Common myeloid progenitor, CD34-positive (primary cell): Measurements from ENCODE around the gene GABRR3.

Experiments
- CTCF ChIA-PET: fragments of 350-600 bp; sonication (Branson Sonifier 250); formaldehyde crosslinking; loops from one replicate; lab custom pipeline; 2021; ENCODE audit warnings: antibody characterized with exemption; lab: Charles Lee
- POLR2A ChIA-PET: fragments of 350-600 bp; sonication (Branson Sonifier 250); formaldehyde crosslinking; loops from one replicate; lab custom pipeline; 2021; ENCODE audit warnings: antibody characterized with exemption; lab: Charles Lee
- DNase-seq, 3 donors: peaks; one replicate each; pipeline versions ENCODE4 v3.0.0 to v3.0.0-alpha.2; 2013
- H3K27ac ChIP-seq, 2 experiments: 1 replicate in 1 of 2; 2 replicates in 1 of 2; pipeline ENCODE4 v1.7.0; 2013; ENCODE audit warnings: inconsistent platforms in 2 of 2, low read length in 2 of 2, mild to moderate bottlenecking in 2 of 2, low read depth in 1 of 2, moderate library complexity in 1 of 2; ENCODE audit not compliant: severe bottlenecking in 2 of 2, insufficient read depth in 1 of 2, poor library complexity in 1 of 2
- H3K27me3 ChIP-seq, 5 experiments: replicated peaks in 2 of 5; 1 replicate in 3 of 5; 2 replicates in 2 of 5; pipeline versions ENCODE4 v1.6.1 to v1.7.0; 2013; ENCODE audit warnings: low read length in 4 of 5, mild to moderate bottlenecking in 2 of 5, moderate library complexity in 2 of 5, inconsistent platforms in 1 of 5; ENCODE audit not compliant: insufficient read depth in 5 of 5, control insufficient read depth in 4 of 5
- H3K36me3 ChIP-seq, 4 experiments: 1 replicate in 2 of 4; 2 replicates in 2 of 4; pipeline versions ENCODE4 v1.6.1 to v1.7.0; 2013; ENCODE audit warnings: low read length in 3 of 4, control low read depth in 1 of 4, mild to moderate bottlenecking in 1 of 4; ENCODE audit not compliant: control insufficient read depth in 4 of 4, insufficient read depth in 4 of 4
- H3K4me1 ChIP-seq, 4 experiments: 1 replicate in 3 of 4; 2 replicates in 1 of 4; pipeline versions ENCODE4 v1.6.1 to v1.7.1; 2013; ENCODE audit warnings: low read length in 3 of 4, mild to moderate bottlenecking in 3 of 4, control low read depth in 1 of 4, inconsistent platforms in 1 of 4, moderate library complexity in 1 of 4; ENCODE audit not compliant: control insufficient read depth in 4 of 4, insufficient read depth in 4 of 4; ENCODE audit errors: control extremely low read depth in 1 of 4
- H3K4me3 ChIP-seq, 7 experiments: 1 replicate in 4 of 7; 2 replicates in 3 of 7; pipeline versions ENCODE4 v1.5.1 to v1.7.0; 2013; ENCODE audit warnings: mild to moderate bottlenecking in 7 of 7, low read length in 6 of 7, moderate library complexity in 6 of 7, inconsistent platforms in 2 of 7, low read depth in 2 of 7, control low read depth in 1 of 7; ENCODE audit not compliant: insufficient read depth in 4 of 7, control insufficient read depth in 1 of 7; ENCODE audit errors: extremely low read depth in 1 of 7
- H3K9me3 ChIP-seq, 5 experiments: 1 replicate in 4 of 5; 2 replicates in 1 of 5; pipeline versions ENCODE4 v1.6.1 to v1.7.1; 2013; ENCODE audit warnings: low read length in 4 of 5, mild to moderate bottlenecking in 2 of 5, inconsistent platforms in 1 of 5, low read depth in 1 of 5, moderate library complexity in 1 of 5; ENCODE audit not compliant: control insufficient read depth in 4 of 5, insufficient read depth in 2 of 5; ENCODE audit errors: control extremely low read depth in 1 of 5
- WGBS: methylation state at CpG from one replicate; pipeline ENCODE4 v1.1.5; 2013; ENCODE audit not compliant: insufficient coverage; 5-methylcytosine and 5-hydroxymethylcytosine counted together

The GABRR3 gene

DNA sequence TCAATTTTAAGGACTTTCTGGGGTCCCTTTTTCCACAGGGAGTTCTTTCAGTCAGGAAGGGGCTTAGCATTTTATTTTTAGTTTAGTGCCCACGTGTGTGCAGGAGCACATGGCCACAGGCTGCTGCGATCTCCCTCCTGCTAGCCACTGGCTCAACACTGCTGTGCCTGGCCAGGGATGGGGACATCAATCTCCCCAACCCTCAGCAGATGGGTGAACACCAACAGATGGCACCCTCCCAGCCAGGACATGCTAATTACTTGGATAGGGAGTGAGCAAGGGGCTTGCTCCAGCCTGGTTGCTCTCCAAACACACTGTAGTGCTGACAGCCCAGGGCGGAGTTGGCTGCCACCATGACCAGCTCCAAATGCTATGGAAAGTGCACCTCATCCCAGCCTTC, 55.5 kb downstream of the GABRR3 start:
- ChIA-PET POLR2A (no interaction called here), CTCF (no interaction called here)
- WGBS: 100% methylated on average over 3 of the region's 3 CpGs

DNA sequence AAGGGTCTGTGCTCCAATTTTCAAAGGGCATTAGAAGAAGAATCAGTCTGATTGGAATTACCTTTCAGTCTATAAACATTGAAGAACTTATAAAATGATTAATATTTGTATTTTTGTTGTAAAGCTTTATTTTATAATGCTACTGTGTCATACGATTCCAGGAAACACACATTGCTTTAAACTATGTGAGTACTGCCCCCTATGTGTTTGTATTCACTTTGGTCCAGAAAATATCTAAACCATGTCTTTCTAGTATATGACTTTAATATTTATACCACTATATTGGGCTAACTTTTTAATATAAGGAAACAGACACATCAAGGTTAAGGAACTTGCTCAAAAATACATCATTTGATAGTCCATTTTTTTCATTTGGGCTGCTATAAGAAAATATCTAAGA, 59.6 kb downstream of the GABRR3 start:
- ChIA-PET POLR2A (no interaction called here), CTCF (no interaction called here)
- WGBS: no CpG with 5 or more reads among the region's 1 CpG
- no peaks in the 10 kb centered on the region for H3K27me3 ChIP-seq
- H3K9me3 ChIP-seq: no peaks in the 10 kb centered on the region
- H3K27ac ChIP-seq: no peak overlapping the region
- H3K4me1 ChIP-seq: peaks cover 8 to 35% (median 23%) of the 10 kb centered on the region in 4 experiments
- no peak for DNase-seq
- no peak overlapping the region for H3K4me3 ChIP-seq
- no peaks in the 10 kb centered on the region for H3K36me3 ChIP-seq

More for the DNA sequence above, 55.5 kb downstream of the GABRR3 start:
- Histone ChIP-seq H3K27me3 (no peaks in the 10 kb centered on the region), H3K9me3 (no peaks in the 10 kb centered on the region), H3K27ac (no peak overlapping the region), H3K4me1 (peaks cover 0 to 16% (median 6%) of the 10 kb centered on the region in 4 experiments), H3K36me3 (no peaks in the 10 kb centered on the region), H3K4me3 (no peak overlapping the region)
- no peak for DNase-seq

DNA sequence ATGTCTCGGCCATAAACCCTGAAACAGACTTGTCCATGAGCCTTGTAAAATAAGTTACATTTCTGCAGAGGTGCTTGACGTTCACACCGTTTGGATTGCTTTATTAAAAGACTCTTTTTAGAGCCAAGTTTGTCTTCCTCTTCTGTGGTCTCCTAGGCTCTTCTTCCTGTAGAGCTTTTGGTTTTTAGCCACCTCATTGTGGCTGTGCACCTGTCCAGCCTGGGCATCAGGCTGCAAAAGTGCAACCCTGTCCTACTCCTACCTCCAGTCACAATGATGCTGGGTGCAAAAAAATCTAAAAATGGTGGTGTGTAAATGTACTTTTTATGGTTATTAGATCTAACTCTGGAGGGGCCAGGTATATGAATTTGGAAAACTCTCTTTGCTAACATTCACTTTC, 60.1 kb downstream of the GABRR3 start:
- H3K27ac ChIP-seq: no peak overlapping the region
- POLR2A ChIA-PET: no interaction called here
- 32% methylated on average over 3 of the region's 3 CpGs for WGBS
- no peaks in the 10 kb centered on the region for H3K36me3 ChIP-seq
- peaks cover 8 to 35% (median 23%) of the 10 kb centered on the region in 4 experiments for H3K4me1 ChIP-seq
- H3K27me3 ChIP-seq: no peaks in the 10 kb centered on the region
- peak; percentile 9 to 70 (median 59) for DNase-seq
- no peaks in the 10 kb centered on the region for H3K9me3 ChIP-seq
- peak overlapping the region in 1 of 7 experiments; percentile 28 for H3K4me3 ChIP-seq
- CTCF ChIA-PET: no interaction called here

DNA sequence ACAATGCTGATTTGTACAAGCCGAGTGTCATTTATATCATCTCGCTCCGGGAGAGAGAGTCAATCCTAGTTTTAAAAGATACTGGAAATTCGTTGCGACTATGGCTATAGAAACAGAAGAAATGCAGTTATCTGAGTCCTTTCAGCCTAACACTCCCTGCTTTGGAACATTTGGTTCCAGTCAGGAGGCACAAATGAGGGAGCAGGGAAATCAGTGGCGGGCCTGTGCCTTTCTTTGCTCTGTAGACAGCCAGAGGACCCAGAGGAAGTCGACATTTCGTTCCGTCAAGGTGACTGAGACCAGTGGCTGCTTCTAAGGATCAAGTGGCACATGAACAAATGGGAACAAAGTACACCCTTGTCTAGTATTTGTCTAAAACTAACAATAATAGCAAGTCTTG, 62.1 kb downstream of the GABRR3 start:
- peak overlapping the region in 4 of 7 experiments; percentile 68 to 80 (median 72) for H3K4me3 ChIP-seq
- POLR2A ChIA-PET: no interaction called here
- CTCF ChIA-PET: no interaction called here

DNA sequence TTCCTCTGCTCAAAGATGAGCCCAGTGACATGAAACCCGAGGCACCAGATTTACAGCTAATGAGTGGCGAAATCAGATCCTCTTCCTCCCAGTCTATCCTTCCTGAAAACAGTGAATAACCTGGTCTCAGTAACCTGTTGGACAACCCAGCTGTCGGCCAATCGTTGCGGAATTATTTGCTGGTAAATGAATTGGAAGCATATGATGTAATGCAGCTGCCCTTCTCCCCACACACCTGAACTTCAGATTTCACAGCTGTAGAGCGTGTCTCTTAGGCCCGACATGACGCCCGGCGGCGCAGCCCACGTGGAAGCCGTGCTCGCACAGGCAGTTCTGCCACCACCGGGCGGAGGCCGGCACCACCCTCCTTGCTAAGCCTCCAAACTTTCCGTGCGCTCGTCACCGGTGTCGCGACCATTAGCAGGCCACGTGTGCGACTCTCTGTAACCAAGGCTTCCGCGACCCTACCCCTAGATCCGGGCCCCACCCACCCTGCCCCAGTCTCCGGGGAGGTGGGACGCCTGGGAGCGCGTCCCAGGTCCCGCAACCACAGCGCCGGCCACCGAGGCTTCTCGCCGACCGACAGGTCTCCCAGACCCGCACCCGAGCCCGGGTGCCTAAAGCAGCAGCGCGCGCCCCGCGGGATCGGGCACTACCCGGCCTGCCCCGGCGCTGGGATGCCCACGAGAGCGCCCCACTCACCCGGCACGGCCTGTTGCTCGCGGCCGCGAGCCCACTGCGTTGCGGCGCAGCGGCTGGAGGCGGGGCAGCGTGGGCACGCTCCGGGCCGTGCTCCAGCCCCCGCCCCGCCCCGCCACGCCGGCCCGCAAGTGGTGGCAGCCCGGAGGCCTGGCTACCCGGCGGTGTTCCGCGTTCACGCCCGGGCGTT, 63.2 kb downstream of the GABRR3 start, which contains the start of gene RIOX2:
Gene RIOX2 (minus strand): TSS at position 753 of the 889 bp plus-strand sequence. CDS start 4,838 bp downstream, outside the sequence.
- WGBS: 1% methylated on average over 53 of the region's 82 CpGs
- POLR2A ChIA-PET: no interaction called here
- CTCF ChIA-PET: interaction anchor here (0.7 to 1.5 kb wide), 3 partner anchors 30 to 150 kb away, joined by 3 to 4 read pairs (median 3); partner anchors contain the start of gene CRYBG3
- Histone ChIP-seq H3K36me3 (peaks cover under 1 to 6% (median 3%) of the 10 kb centered on the region in 4 experiments), H3K4me1 (peaks cover 8 to 35% (median 24%) of the 10 kb centered on the region in 4 experiments), H3K9me3 (no peaks in the 10 kb centered on the region), H3K4me3 (peak within 1 kb of the TSS; percentile 57 to 87 (median 72)), H3K27me3 (no peaks in the 10 kb centered on the region), H3K27ac (no peak within 1 kb of the TSS)
- DNase-seq: peak; percentile 73 to 91 (median 87)

More for the DNA sequence above, 62.1 kb downstream of the GABRR3 start:
- Histone ChIP-seq H3K27ac (no peak overlapping the region), H3K9me3 (no peaks in the 10 kb centered on the region), H3K4me1 (peaks cover 8 to 35% (median 24%) of the 10 kb centered on the region in 4 experiments), H3K27me3 (no peaks in the 10 kb centered on the region), H3K36me3 (no peaks in the 10 kb centered on the region)
- no peak for DNase-seq
- 95% methylated on average over 9 of the region's 9 CpGs for WGBS

DNA sequence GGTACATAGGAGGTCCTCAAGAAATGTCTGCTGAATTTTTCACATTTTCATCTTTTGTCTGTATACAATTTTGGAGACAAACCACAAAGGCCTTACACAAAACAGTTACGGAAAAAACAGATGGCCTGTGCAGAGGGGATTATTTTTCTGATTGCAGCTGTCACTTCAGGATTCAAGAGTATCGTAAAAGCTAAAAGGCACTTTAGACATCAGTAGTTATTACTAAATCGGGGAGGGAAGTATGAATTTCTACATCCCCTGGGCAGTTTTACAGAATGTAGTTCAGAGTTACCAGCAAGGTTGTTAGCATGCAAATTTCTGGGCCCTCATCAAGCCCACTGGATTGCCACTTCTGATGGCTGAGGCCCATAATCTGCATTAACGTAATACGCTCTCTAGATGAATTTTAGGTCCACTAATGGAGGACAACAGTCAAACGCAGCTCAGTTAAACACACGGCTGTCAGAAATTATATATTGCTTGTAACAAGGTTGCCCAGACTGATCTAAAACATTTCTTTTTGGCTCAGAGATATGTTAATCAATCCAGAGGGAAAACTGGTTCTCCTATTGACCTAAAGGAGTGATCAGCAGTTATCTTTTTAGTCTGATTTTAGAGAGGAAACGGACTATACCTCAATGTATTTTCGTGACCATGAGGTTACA, 64.0 kb downstream of the GABRR3 start:
- H3K4me1 ChIP-seq: peaks cover 8 to 35% (median 24%) of the 10 kb centered on the region in 4 experiments
- CTCF ChIA-PET: interaction anchor here (0.5 to 1.5 kb wide), 4 partner anchors 29 to 177 kb away, joined by 3 to 4 read pairs (median 3); partner anchors contain the start of gene CRYBG3
- H3K36me3 ChIP-seq: peaks cover 2 to 9% (median 5%) of the 10 kb centered on the region in 4 experiments
- H3K9me3 ChIP-seq: no peaks in the 10 kb centered on the region
- no peak overlapping the region for H3K27ac ChIP-seq
- POLR2A ChIA-PET: no interaction called here
- peak overlapping the region in 4 of 7 experiments; percentile 57 to 80 (median 72) for H3K4me3 ChIP-seq
- WGBS: 84% methylated on average over 7 of the region's 9 CpGs
- DNase-seq: no peak
- no peaks in the 10 kb centered on the region for H3K27me3 ChIP-seq
